ENCODE measurements around the gene GNAT2. TPM values are rescaled to one million over a fixed set of nuclear protein-coding genes. Genes with fewer than 3 reads are reported as not detected.
A peak's percentile ranks its signal among the peaks of the same experiment; 100 is the strongest.

The GNAT2 gene
- total and polyA plus RNA-seq, 2 donors (not counting 1 experiment from before 2014, with no cell fraction given): 0.17 to 0.22 TPM

GRCh38 chr1:109635862-109636200, 16.4 kb upstream of the GNAT2 start:
- TF ChIP-seq EZH2 (IDR thresholded peaks at IDR 0.05; ENCODE audit: low read length, missing control alignments) (no peak), CTCF (conservative IDR thresholded peaks at IDR 0.05 in 1 of 2, IDR thresholded peaks at IDR 0.05 in 1 of 2; ENCODE audit: low read depth in 1 of 2, low read length in 2 of 2) (no peak)
- H3K4me1 ChIP-seq (ENCODE audit: control insufficient read depth, extremely low read depth, insufficient read depth, low read length): peaks cover 10% of the 10 kb centered on the region
- H3K9ac ChIP-seq (ENCODE audit: insufficient read depth, low read length): no peak overlapping the region
- H3K27me3 ChIP-seq (ENCODE audit: control insufficient read depth, insufficient read depth, low read length): no peaks in the 10 kb centered on the region
- no peak overlapping the region for H2AFZ ChIP-seq (ENCODE audit: low read length)
- no peaks in the 10 kb centered on the region for H3K9me3 ChIP-seq (ENCODE audit: control insufficient read depth, insufficient read depth, low read depth, low read length)
- no peaks in the 10 kb centered on the region for H4K20me1 ChIP-seq (ENCODE audit: control insufficient read depth, extremely low read depth, insufficient read depth, low read length)
- peak overlapping the region; percentile 23 for H3K4me2 ChIP-seq (ENCODE audit: extremely low read depth, insufficient read depth, low read length)
- H3K36me3 ChIP-seq (ENCODE audit: control insufficient read depth, insufficient read depth, low read length): peaks cover 10% of the 10 kb centered on the region
- DNase-seq (ENCODE audit: low read depth in 2 of 2): no peak
- no peaks in the 10 kb centered on the region for H3K79me2 ChIP-seq (ENCODE audit: control insufficient read depth, insufficient read depth, low read length)
- H3K4me3 ChIP-seq (replicated peaks in 1 of 4; ENCODE audit: control extremely low read depth in 1 of 4, insufficient read depth in 1 of 4, low read depth in 3 of 4, low read length in 4 of 4): no peak overlapping the region
- H3K27ac ChIP-seq (ENCODE audit: insufficient read depth, low read length): no peak overlapping the region

- Histone ChIP-seq H4K20me1 (ENCODE audit: control insufficient read depth, extremely low read depth, insufficient read depth, low read length) (no peaks in the 10 kb centered on the region), H3K27ac (ENCODE audit: insufficient read depth, low read length) (no peak overlapping the region), H3K4me3 (replicated peaks in 1 of 4; ENCODE audit: control extremely low read depth in 1 of 4, insufficient read depth in 1 of 4, low read depth in 3 of 4, low read length in 4 of 4) (no peak overlapping the region), H3K27me3 (ENCODE audit: control insufficient read depth, insufficient read depth, low read length) (no peaks in the 10 kb centered on the region), H3K9me3 (ENCODE audit: control insufficient read depth, insufficient read depth, low read depth, low read length) (no peaks in the 10 kb centered on the region), H3K4me1 (ENCODE audit: control insufficient read depth, extremely low read depth, insufficient read depth, low read length) (peaks cover 10% of the 10 kb centered on the region), H3K9ac (ENCODE audit: insufficient read depth, low read length) (no peak overlapping the region), H3K36me3 (ENCODE audit: control insufficient read depth, insufficient read depth, low read length) (peaks cover 15% of the 10 kb centered on the region), H3K4me2 (ENCODE audit: extremely low read depth, insufficient read depth, low read length) (no peak overlapping the region), H2AFZ (ENCODE audit: low read length) (no peak overlapping the region), H3K79me2 (ENCODE audit: control insufficient read depth, insufficient read depth, low read length) (no peaks in the 10 kb centered on the region)
- TF ChIP-seq CTCF (conservative IDR thresholded peaks at IDR 0.05 in 1 of 2, IDR thresholded peaks at IDR 0.05 in 1 of 2; ENCODE audit: low read depth in 1 of 2, low read length in 2 of 2): no peak
- TF ChIP-seq EZH2 (IDR thresholded peaks at IDR 0.05; ENCODE audit: low read length, missing control alignments): no peak
- DNase-seq (ENCODE audit: low read depth in 2 of 2): no peak
Measured at GRCh38 chr1:109634771-109635750, 15.6 kb upstream of the GNAT2 start.

GRCh38 chr1:109634292-109634691, 14.9 kb upstream of the GNAT2 start:
- peaks cover 10% of the 10 kb centered on the region for H3K4me1 ChIP-seq (ENCODE audit: control insufficient read depth, extremely low read depth, insufficient read depth, low read length)
- H2AFZ ChIP-seq (ENCODE audit: low read length): no peak overlapping the region
- no peak overlapping the region for H3K4me3 ChIP-seq (replicated peaks in 1 of 4; ENCODE audit: control extremely low read depth in 1 of 4, insufficient read depth in 1 of 4, low read depth in 3 of 4, low read length in 4 of 4)
- no peak overlapping the region for H3K9ac ChIP-seq (ENCODE audit: insufficient read depth, low read length)
- no peak overlapping the region for H3K27ac ChIP-seq (ENCODE audit: insufficient read depth, low read length)
- no peaks in the 10 kb centered on the region for H3K79me2 ChIP-seq (ENCODE audit: control insufficient read depth, insufficient read depth, low read length)
- H3K36me3 ChIP-seq (ENCODE audit: control insufficient read depth, insufficient read depth, low read length): peaks cover 21% of the 10 kb centered on the region
- no peak overlapping the region for H3K4me2 ChIP-seq (ENCODE audit: extremely low read depth, insufficient read depth, low read length)
- TF ChIP-seq CTCF (conservative IDR thresholded peaks at IDR 0.05 in 1 of 2, IDR thresholded peaks at IDR 0.05 in 1 of 2; ENCODE audit: low read depth in 1 of 2, low read length in 2 of 2): no peak
- TF ChIP-seq EZH2 (IDR thresholded peaks at IDR 0.05; ENCODE audit: low read length, missing control alignments): no peak
- no peaks in the 10 kb centered on the region for H3K9me3 ChIP-seq (ENCODE audit: control insufficient read depth, insufficient read depth, low read depth, low read length)
- DNase-seq (ENCODE audit: low read depth in 2 of 2): no peak
- no peaks in the 10 kb centered on the region for H3K27me3 ChIP-seq (ENCODE audit: control insufficient read depth, insufficient read depth, low read length)
- no peaks in the 10 kb centered on the region for H4K20me1 ChIP-seq (ENCODE audit: control insufficient read depth, extremely low read depth, insufficient read depth, low read length)
